ENCODE data around the gene ARHGEF11.
A peak's percentile ranks its signal among the peaks of the same experiment; 100 is the strongest.
"Not testable (repeated sequence)": the region's sequence is repeated elsewhere in the genome, so short reads cannot be mapped to it uniquely, and the experiment has no call there.

Gene ARHGEF11

DNA sequence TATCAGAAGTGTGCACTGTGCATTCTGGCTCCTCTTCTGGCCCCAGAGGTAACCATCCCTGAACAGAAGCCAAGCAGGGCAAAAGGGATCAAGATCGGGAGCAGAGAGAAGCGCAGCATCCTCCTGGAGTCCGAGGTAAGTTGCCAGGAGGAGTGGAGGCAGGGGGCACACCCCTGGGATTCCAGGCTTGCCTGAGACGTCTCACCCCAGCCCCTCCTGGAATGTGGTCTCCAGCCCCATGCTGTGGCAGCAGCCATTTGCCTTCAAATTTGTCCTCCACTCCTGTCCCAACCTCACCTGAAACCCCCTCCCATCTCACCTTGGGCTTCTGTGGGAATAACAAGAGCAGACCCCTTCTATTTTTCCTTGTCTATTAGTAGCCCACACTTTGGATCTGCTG is 115.1 kb downstream of the ARHGEF11 start:
- no peak for DNase-seq (ENCODE audit: low spot score)

GRCh38 chr1:156929596-156930238 is 115.8 kb downstream of the ARHGEF11 start:
- no peak for DNase-seq (ENCODE audit: low spot score)

DNA sequence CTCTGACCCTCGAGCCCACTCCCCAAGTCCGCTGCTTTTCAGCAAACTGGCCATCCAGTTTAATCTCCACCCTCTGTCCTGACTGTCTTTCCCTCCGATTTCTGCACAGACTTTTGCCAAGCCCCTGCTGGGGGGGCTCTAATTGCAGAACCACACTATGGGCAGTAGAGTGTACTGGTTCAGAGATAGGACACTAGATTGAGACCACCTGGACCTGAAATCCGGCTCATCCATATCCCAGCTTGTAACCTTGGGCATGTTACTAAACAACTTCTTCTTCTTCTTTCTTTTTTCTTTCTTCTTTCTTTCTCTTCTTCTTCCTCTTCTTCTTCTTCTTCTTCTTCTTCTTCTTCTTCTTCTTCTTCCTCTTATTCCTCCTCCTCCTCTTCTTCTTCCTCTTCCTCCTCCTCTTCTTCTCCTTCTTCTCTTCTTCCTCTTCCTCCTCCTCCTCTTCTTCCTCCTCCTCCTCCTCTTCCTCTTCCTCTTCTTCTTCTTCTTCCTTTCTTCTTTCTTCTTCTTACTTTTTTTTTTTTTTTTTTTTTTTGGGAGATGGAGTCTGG is 117.4 kb downstream of the ARHGEF11 start:
- no peak for DNase-seq (ENCODE audit: low spot score)

DNA sequence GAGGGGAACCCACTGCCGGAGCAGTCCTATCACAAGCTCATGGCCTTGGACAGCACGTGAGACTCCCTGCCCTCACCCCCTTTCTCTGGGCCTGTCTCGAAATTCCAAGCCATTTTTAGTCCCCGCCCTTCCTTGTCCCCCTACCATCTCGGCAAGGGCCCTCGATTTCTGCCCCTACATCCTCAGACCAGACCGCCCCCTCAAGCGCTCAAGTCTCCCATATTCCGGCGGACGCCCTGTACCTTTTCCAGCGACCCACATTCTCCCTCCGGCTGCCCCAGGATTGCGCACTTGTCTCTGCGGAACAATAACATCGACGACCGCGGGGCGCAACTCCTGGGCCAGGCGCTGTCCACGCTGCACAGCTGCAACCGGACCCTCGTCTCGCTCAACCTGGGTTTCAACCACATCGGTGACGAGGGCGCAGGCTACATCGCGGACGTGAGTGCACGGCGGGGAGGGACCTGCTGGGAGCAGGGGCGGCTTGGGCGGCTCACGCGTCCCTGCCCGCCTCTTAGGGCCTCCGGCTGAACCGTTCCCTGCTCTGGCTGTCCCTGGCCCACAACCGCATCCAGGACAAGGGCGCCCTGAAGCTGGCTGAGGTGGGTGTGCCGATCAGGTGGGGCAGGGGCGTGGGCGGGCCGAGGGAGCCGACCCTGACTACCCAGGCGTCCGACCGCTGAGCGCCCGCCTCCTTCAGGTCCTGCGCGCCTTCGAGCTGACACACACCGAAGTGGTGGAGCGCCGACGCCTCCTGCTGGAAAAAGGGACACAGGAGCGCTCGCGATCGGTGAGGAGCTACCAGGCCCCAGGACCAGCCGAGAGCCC is 118.1 kb downstream of the ARHGEF11 start:
- peak; percentile 69 for DNase-seq (ENCODE audit: low spot score)

GRCh38 chr1:156926695-156927094 is 118.8 kb downstream of the ARHGEF11 start:
- not testable (repeated sequence) for DNase-seq (ENCODE audit: low spot score)

- no peak for DNase-seq (ENCODE audit: low spot score)
Measured at GRCh38 chr1:156926175-156926574, 119.4 kb downstream of the ARHGEF11 start.

DNA sequence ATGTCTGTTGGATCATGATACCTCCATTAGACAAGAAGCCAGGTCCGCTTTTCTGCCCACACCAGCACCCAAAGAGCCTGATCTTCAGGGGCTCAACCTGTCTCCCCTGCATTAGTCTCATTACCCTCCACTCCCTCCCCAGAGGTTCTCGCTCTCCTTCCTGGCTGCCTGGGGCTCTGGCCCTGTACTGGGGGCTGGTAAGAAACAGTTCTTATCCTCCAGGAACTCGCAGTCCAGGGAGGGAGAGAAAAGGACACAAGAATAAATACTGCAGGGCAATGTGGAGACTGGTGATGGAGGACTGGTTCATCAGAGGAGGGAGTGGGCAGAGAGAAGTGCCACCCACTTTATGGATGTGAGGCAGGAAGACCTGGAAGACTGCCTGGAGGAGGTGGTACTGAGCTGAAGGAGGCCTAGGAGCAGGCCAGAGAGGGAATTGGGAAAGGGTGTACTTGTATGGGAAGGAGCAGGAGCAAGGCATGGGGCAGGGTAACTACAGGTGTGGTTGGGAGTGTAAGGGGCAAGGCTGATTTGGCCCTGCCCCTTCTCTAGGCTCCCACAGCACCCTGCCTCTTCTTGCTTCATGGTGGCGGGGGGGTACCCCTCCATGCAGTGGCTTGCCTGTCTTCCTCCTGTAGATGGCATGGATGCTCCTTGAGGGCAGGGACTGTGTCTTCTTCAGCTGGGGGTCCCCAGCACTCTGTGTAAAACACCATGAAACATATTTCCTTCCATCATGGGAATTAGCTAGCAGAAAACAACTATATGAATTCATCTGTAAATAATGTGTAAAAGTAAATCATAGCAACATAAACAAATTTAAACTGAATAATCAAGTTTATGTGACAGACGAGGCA is 120.2 kb downstream of the ARHGEF11 start:
- no peak for DNase-seq (ENCODE audit: low spot score)

DNA sequence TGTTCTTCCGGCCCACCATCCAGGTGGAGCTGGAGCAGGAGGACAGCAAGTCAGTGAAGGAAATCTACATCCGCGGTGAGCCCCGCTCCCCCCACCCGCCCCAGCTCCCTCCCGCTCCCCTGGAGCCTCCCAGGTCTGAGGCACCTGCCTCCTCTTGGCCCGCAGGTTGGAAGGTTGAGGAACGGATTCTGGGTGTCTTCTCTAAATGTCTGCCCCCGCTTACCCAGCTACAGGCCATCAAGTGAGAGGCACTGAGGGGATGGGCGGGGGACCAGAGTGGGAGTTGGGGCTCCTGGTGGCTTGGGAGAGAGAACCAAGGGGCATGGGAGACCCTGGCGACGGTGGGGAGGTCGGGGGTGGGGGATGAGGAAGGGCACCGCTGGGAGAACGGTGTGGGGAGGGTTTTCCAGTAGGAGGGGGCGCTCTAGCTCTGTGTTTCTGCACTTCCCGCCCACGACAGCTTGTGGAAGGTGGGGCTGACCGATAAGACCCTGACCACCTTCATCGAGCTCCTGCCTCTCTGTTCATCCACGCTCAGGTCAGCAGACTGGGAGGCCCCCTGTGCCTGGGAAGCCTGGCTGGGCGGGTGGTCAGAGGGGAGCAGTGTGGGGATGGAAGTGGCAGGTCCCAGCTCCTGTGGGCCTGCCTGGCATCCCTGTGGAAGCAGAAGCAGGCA is 120.9 kb downstream of the ARHGEF11 start:
- DNase-seq (ENCODE audit: low spot score): no peak

DNA sequence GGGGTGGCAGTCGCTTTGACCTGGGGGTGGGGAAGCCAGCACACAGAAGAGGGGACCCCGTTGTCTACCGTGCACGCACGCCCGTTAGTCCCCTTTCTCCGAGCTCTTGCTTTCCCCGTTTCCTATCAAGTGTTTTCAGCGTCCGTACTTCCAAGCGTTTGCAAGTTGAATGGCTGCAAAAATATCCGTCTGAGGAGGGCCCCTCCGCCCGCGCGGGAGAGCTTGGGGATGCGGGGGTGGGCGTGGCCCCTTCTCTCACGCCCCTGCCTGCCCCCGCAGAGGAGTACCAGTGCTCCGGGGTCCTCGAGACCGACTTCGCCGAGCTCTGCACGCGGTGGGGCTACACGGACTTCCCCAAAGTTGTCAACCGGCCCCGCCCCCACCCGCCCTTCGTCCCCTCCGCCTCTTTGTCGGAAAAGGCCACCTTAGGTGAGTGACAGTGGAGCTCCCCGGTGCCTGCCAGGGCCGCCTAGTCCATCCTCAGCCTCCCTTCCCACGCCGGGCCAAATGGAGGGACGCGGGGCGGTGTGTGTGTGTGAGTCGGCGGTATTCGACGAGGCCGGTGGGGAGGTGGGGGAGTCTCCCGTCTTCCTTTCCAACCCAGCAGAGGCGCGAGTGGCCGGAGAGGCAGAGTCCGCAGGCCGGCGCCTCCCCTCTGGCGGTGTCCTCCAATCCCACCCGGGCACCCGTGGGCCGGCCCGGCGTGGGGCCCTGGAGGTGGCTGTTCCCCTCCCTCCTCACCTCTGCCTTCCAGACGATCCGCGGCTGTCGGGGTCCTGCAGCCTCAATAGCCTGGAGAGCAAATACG is 121.7 kb downstream of the ARHGEF11 start:
- DNase-seq (ENCODE audit: low spot score): no peak

- DNase-seq (ENCODE audit: low spot score): no peak
Measured at GRCh38 chr1:156922986-156923669, 122.4 kb downstream of the ARHGEF11 start.

DNA sequence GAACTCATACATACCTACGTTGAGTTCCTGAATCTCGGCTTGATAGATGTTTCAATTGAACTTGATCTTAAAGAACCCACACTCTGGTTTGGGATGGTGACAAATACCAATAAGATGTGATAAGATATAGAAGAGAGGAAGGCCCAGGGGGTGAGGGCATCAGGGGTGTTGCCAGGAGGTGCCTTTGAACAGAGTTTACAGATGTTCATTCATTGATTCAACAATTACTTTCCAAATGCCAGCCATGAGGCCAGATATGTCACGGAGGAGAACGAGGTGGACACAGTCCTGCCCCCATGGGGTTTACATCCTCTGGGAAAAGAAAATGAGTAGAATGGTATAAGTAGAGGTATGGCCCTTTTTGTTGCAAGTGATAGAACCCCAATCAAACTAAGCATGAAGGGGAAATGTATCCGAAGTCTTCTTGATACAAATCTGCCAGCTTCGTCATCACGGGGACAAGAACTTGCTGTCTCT is 124.5 kb downstream of the ARHGEF11 start:
- DNase-seq (ENCODE audit: low spot score): no peak

DNA sequence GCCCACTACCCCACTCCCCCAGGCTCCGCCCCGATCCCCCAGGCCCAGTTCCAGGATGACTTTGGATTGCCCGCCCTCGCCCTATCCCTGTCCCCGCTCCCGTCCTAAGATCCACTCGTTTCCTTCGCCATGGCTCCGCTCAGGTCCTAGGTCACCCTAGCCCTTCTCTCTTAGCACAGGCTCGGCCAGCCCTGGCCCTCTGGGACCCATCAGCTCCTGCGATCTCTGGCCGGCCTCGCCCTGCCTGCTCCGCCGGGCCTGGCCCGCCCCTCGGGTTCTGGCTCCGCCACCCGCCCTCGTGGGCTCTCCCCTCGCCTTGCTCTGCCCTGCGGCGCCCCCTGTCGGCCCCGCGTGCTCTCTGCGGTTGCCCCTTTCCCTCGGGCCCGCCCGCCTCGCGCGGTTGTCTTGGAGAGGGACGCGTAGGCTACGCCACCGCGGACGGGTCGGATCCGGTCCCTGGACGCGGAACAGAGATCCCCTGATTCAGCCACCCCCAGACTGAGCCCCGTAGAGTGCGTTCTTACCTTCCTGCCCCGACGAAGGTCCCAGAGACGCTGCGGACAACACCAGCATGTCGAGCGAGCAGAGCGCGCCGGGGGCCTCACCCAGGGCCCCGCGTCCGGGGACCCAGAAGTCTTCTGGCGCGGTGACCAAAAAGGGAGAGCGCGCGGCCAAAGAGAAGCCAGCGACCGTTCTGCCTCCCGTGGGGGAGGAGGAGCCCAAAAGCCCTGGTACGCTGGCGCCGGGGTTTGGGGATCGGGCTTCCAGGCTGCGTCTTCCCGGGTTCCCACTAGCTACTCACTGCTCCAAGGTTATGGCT is 125.1 kb downstream of the ARHGEF11 start, which contains the start of gene LRRC71:
LRRC71 (plus strand) TSS at position 400 of the 820 bp plus-strand sequence; CDS start at position 572, 172 bp downstream.
- peak; percentile 88 for DNase-seq (ENCODE audit: low spot score)

- DNase-seq (ENCODE audit: low spot score): no peak
Measured at GRCh38 chr1:156914440-156914856, 131.1 kb downstream of the ARHGEF11 start.

GRCh38 chr1:156913809-156914387 is 131.6 kb downstream of the ARHGEF11 start:
- DNase-seq (ENCODE audit: low spot score): no peak

GRCh38 chr1:156912861-156913808 is 132.4 kb downstream of the ARHGEF11 start:
- no peak for DNase-seq (ENCODE audit: low spot score)

DNA sequence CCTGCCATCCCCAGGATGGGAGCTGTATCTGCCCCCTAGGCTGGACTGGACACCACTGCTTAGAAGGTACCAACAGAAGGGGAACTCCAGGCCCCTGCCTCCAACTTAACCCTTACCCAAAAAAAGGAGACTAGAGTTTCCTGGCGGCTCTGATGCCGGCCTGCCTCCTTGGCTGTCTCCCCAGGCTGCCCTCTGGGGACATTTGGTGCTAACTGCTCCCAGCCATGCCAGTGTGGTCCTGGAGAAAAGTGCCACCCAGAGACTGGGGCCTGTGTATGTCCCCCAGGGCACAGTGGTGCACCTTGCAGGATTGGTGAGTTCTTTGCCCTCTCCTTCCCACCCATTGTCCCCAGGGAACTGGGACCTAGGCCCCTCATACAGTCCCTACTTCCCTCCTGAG is 133.2 kb downstream of the ARHGEF11 start:
- no peak for DNase-seq (ENCODE audit: low spot score)

GRCh38 chr1:156911577-156912298 is 133.8 kb downstream of the ARHGEF11 start:
- no peak for DNase-seq (ENCODE audit: low spot score)
